Fibroblast of mammary gland (primary cell): ENCODE measurements around the gene CDK6.

Experiments
- DNase-seq: peaks from one replicate; pipeline ENCODE4 v3.0.0-alpha.2; 2010; ENCODE audit warnings: low read depth
- H3K4me3 ChIP-seq: 2 replicates; pipeline ENCODE4 v1.5.1; 2011; ENCODE audit warnings: low read depth, mild to moderate bottlenecking, low read length, moderate library complexity; ENCODE audit not compliant: control insufficient read depth
- TF ChIP-seq, protein P1 (sequence below): conservative IDR thresholded peaks from 2 replicates; pipeline ENCODE4 v1.5.1; 2011; ENCODE audit warnings: low read depth, low read length, inconsistent platforms; ENCODE audit not compliant: control insufficient read depth, insufficient read depth

Gene CDK6

DNA sequence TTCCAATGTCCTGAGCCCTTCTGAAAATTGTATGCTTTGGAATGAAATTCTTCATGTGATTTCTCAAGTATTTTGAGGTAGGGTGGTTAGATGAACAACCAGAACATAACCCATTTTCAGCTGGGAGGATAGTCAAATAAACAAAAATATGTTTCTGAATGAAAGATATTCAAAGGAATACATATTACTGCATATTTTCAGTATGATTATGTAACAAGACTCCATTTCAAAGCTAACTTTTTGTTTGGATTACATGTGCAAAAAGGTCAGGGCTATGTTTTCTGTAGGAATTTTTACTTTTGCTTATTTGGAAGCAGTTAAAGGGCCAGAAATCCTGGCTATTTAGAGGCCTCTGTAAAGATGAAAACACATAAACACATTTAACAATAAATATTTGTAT lies 27.7 kb downstream of the CDK6 start:
- no peak for DNase-seq
- TF ChIP-seq, protein P1, sequence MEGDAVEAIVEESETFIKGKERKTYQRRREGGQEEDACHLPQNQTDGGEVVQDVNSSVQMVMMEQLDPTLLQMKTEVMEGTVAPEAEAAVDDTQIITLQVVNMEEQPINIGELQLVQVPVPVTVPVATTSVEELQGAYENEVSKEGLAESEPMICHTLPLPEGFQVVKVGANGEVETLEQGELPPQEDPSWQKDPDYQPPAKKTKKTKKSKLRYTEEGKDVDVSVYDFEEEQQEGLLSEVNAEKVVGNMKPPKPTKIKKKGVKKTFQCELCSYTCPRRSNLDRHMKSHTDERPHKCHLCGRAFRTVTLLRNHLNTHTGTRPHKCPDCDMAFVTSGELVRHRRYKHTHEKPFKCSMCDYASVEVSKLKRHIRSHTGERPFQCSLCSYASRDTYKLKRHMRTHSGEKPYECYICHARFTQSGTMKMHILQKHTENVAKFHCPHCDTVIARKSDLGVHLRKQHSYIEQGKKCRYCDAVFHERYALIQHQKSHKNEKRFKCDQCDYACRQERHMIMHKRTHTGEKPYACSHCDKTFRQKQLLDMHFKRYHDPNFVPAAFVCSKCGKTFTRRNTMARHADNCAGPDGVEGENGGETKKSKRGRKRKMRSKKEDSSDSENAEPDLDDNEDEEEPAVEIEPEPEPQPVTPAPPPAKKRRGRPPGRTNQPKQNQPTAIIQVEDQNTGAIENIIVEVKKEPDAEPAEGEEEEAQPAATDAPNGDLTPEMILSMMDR, result no peak
- H3K4me3 ChIP-seq, result no peak overlapping the region

DNA sequence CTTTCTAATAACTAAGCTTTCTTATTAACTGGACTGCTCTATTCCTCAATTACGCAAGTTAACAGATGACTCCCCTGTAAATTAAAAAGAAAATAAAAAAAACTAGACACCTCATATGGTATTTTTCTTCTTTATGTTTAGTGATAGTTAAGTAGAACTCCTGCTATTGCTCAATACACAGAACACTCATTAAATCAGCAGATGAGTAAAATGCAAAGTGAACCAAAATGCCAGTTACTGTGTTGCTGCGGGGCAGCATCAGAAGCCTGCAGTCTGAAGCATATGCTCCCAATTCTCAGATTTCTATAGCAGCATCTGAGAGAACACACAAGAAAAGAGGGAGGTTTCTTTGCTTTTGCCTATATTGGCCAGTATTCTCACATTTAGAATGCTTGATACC lies 28.4 kb downstream of the CDK6 start:
- TF ChIP-seq, protein P1, result no peak
- H3K4me3 ChIP-seq, result no peak overlapping the region
- DNase-seq, result peak; percentile 77

DNA sequence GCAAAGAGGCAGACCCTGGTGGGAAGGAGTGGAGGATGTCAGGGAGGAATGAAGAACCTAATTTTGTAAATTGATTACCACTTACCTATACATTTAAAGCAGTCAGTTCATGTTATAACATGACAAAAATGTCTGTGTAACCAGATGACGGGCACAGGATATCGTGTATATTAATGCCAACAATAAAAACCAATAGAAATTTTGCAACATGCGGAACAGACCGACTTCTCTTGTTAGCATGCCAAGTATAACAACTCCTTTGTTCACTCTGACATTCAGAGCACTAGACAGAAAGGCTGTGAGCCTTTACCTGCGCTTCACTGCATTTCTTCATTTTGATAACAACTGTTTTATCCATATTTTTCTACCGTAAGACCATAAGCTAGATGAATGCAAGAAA lies 29.9 kb downstream of the CDK6 start:
- H3K4me3 ChIP-seq, result no peak overlapping the region
- TF ChIP-seq, protein P1, result no peak
- no peak for DNase-seq

DNA sequence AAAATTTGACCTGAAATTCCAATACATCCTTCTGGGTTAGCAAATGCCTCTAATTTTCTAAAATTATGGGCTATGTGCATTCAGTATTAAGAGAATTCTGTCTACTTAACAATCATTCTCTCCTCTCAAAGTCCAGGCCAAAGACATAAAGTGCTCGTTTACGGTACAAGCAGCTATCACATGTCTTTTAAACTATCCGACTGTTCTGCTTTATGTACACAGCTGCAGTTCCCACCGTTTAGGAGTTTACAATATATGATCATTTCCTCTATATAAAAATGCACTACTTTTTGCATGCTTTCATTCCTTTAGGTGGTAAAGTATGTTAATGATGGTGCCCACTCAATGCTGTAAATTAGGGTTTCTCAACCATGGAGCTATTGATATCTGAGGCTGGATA lies 34.0 kb downstream of the CDK6 start:
- no peak overlapping the region for H3K4me3 ChIP-seq
- TF ChIP-seq, protein P1, result no peak

DNA sequence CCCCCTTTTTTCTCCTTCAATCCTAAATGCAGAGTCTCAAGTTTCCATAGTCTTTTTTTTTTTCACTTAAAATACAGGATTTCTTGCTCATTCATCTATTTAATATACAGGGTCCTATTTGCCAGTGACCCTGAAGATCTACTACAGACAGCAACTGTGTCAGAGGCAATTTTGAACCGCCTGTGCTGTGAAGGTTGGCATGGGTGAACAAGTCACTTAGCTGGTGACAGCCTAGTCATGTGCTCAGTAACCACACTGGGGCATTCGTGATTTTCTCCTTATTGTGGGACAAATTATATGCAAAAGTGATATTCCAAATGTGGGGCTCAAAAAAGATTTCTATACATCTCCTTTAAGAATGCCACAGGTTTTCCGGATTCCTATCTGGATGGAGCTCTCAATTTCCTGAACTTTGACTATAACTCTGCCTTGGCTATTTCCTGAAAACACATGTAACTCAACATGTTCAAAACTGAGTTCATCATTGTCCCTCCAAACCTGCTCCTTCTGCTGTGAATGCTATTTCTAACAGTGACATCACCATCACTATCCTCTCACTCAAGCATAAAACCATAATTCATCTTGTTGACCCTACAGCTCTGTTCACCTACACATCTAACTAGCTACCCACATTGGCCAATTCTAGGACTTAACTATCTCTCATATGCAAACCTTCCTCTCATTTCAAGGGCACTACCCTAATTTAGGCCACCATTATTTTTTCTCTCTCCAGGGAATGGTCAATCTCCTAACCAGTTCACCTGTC lies 36.7 kb downstream of the CDK6 start:
- TF ChIP-seq, protein P1, result no peak
- H3K4me3 ChIP-seq, result no peak overlapping the region
- DNase-seq, result no peak

More for the DNA sequence above, 34.0 kb downstream of the CDK6 start:
- DNase-seq, result no peak

DNA sequence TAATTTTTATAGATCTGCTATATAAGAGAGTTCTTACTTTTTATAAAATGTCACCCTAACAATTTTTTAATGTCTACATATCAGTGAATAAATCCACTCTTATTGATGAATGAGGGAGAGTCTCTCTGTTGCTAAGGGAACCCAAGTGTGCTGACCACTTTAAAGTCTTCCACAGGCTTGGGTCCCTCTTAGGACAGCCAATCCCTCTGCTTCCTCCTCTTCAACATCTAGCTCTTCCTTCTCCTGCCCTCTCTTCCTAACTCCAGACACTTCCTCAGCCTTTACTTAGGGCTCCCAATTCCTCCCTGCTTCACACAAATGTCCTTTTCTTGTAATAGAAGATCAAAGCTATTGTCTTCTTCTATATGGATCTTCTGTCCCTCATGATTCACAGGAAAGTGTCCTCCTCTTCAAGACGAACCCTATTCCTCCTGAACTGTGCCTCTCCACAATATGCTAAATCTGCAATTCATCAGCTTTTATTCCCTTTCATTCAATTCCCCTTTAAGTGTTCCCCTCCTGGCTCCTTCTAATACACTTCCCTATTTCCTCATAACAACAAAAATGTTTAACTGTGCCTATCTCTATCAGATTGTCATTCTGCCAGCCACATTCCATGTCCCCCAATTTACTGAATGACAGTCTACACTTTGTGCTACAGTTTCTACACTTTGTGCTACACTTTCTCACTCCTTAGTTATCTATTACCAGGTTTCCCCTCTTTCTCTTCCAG lies 37.7 kb downstream of the CDK6 start:
- TF ChIP-seq, protein P1, result no peak
- no peak overlapping the region for H3K4me3 ChIP-seq
- no peak for DNase-seq
